HK-2 (cell line): ENCODE results near the gene HEG1.
A peak's percentile ranks its signal among the peaks of the same experiment; 100 is the strongest.
"Not testable (repeated sequence)": the region's sequence is repeated elsewhere in the genome, so short reads cannot be mapped to it uniquely, and the experiment has no call there.

Experiments
- DNase-seq: peaks from one replicate; pipeline ENCODE4 v3.0.0-alpha.2; 2018; ENCODE audit not compliant: unreplicated experiment

The HEG1 gene

GRCh38 chr3:125055913-125056745, at the start of gene HEG1:
HEG1 (minus strand) TSS chr3:125055997; CDS start chr3:125055890, 107 bp downstream.
- peak; percentile 87 for DNase-seq

DNA sequence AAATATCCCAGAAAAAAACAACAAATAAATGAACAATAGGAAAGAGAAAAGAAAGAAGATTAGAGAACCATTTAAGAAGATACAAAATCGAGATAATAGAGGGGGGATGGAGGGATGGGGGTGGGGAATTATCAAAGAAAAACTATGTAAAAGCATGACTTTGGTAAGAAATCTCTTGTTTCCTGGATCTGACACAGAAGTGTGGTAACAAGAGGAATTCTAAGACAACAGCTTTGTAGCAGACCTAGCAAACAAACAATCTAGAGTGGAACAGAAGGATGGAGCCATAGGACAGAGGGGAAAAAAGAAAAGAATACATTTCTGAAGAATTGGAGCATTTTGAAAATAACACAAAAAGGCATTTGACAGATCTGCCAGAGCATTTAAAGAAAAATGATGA, 49.3 kb upstream of the HEG1 start:
- DNase-seq = no peak

GRCh38 chr3:125104639-125105038, 48.8 kb upstream of the HEG1 start:
- no peak for DNase-seq

- no peak for DNase-seq
These were observed 47.6 kb upstream of the HEG1 start for GRCh38 chr3:125103406-125103805.

GRCh38 chr3:125102470-125102869, 46.7 kb upstream of the HEG1 start:
- DNase-seq = no peak

DNA sequence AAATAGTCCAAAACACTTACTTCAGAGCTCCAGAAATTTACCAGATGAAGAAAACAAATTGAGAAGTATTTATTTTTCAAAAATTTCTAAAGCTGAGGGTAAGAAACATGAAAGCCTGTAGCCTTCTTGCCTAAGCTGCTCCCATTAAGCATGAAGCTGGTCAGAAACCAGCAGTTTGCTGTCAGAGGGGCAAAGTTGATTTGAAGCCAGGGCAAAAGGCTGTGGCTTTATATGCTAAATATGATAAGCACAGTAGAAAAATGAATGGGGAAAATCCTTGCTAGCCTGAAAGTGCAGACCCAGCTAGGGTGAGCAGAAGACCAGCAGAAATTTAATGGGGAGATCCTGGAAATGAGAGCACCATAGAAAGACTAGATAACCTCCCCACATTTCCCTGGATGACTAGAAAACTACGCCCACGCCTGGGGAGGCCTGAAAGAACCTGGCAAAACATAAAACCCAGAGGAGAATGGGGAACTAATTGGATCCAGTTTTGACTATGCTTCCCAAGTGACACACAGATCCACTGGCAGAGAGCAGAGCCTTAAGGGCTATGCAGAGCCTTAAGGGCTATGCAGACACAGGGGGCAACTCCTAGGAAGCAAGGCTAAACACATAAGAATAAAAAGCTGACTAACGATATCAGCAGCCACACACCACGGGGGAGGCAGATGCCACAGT, 43.0 kb upstream of the HEG1 start:
- no peak for DNase-seq

DNA sequence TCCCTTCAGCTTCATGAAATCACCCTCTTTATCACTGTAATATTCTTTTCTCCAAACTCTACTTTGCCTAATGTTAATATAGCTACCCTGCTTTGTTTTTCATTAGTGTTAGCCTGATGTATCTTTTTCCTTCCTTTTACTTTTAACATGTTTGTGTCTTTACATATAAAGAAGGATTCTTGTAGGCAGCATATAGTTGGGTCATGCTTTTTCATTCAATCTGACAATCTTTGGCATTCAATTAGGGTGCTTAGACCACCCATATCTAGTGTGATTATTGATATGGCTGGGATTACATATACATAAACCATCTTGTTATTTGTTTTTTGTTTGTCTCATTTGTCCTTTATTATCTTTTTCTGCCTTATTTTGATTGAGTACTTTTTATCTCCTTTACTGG, 34.9 kb upstream of the HEG1 start:
- no peak for DNase-seq

DNA sequence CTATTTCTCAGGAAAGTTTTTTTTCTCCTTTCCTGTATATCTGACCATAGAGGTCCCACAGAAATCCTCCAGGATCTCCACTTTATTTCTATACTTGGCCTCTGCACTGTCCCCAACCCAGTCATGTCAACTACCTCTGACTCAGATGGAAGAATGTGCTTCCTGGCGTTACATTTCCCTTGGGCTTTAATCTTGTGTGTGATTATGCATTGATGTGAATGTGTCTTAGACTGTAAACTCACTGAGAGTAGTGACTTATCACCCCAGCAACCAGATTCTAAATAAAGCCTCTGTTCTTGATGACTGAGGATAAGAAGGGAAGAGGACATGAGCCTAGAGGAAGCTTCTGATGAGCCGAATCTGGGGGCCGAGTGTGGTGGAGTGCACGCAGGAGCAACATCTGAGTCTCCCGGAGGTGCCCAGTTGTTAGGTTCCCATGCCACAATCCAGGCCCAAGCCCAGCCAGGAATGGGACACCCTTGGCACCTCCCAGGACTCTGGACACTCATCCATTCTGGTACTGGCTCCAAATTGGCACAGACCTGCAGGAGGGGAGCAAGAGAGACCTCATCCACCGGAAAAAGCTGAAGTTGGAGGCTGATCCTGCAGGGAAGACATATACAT, 32.1 kb upstream of the HEG1 start:
- DNase-seq = no peak

DNA sequence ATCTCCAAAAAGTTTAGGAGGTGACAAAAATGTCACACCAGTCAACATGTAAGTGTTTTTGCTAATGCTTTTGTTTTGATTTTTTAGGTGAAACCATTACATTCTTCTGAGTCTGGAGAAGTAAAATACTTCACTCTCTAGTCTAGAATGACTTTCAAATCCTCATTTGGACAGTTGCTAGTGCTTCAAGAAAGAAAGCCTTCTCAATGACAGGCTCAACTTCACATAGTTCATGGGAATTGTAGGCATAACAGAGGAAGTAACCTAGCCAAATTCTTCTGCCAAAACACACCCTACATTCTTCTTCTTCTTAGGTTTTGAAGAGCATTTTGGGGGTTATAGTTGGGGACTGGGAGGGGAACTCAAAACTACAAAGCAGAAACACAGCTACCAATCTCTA, 29.4 kb upstream of the HEG1 start:
- no peak for DNase-seq

DNA sequence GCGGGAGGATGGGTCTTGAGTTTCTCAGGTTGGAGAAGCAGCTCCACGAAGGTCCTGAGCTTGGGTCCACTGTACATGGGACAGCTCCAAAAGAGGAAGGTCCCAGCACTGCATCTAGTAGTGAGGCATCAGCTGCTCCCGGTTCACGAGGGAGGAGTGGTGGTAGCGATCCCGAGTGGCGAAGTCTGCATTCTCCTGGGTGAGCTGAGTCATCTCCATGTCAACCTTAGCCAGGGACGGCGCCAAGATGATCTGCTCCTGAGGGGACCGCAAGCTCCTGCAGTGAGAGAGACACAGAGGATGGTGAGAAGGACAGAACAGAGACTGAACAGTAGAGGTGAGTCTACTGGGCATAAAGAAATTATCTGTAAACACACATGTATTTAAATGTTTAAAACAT, 28.0 kb upstream of the HEG1 start:
- no peak for DNase-seq

DNA sequence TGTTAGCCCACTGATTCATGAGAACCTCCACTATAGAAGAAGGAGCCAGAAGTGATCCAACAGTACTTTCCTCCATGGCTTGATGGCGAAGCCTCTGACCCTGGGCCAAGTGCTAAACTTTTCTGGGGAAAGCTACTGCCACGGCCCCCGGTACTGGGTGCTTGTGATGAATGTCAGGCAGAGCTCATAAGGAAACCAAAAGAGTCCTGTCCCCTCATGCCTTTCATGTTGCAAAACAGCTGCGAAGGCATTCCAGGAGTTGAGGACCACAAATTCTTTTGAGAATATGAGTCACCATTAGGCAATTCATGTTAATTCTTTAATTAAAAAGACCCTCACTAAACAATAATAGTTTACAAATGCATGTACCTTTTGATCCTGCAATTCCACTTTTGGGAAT, 26.5 kb upstream of the HEG1 start:
- not testable (repeated sequence) for DNase-seq

- no peak for DNase-seq
These were observed 24.3 kb upstream of the HEG1 start for GRCh38 chr3:125080077-125080476.

GRCh38 chr3:125079675-125080045, 23.9 kb upstream of the HEG1 start:
- DNase-seq = no peak

- DNase-seq = no peak
These were observed 23.3 kb upstream of the HEG1 start for GRCh38 chr3:125078951-125079674.

GRCh38 chr3:125077864-125078263, 22.1 kb upstream of the HEG1 start:
- DNase-seq = no peak

- DNase-seq = no peak
These were observed 20.7 kb upstream of the HEG1 start for GRCh38 chr3:125076464-125076863.

- no peak for DNase-seq
These were observed 19.9 kb upstream of the HEG1 start for GRCh38 chr3:125075738-125076137.

DNA sequence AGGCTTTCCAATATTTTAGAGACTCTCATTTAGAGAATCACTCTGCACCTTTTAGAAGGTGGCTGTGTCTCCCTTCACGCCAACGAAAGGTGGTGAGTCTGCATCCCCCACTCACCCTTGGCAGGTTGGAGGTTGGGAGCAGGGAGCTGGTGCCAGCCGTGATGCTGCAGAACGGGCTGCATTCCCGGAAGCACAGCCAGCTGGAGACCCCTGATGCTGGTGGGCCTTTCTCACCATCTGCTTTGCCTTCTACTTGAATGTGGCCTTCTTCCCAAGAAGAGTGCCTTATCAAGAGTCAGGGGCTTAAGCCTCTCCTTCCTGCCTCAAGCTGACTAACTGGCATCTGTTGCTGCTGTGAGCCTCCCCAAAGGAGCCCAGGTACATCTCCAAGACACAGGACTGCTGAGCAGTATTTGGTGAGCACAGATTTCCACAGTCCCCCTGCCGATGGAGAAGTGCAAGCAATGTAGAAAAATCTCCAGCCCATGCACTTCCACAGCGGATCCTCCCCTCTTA, 17.7 kb upstream of the HEG1 start:
- no peak for DNase-seq

DNA sequence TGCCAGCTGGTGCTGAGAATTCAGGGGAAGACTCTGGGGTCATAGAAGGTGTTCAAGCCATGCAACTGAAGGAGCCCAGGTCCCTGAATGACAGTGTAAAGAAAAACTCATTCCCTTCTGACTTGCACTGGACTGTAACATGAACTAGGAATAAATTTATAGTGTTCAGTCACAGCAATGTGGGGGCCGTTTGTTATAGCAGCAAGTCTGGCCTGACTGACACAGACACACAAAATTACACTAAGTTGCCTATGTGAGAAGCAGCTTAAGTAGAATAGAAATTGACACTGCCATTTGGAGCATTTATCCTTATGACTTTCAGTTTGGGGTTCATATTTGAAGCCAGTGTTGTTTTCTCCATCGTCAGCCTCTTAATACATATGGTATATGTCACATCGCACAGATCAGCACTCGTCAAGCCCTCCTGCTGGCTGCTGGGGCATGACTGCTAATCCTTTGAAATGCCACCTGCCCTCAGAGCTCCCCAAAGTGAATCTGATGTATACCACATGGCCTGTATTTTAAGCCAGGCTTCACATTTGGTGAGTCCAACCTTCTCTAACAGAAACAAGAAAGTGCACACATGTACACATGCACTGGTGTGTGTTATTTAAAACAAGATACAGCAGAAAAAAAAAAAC, 17.1 kb upstream of the HEG1 start:
- DNase-seq = no peak

- DNase-seq = no peak
These were observed 16.5 kb upstream of the HEG1 start for GRCh38 chr3:125072301-125072700.

GRCh38 chr3:125069968-125070745, 14.4 kb upstream of the HEG1 start:
- DNase-seq = no peak
